B cell (primary cell): ENCODE results near the gene REEP5. TPM values are rescaled to one million over a fixed set of nuclear protein-coding genes. Genes with fewer than 3 reads are reported as not detected.

Source experiments
- ATAC-seq: fragments of 200-7000 bp; cut with Tn5 transposase; one replicate; pipeline ENCODE4 v1.10.0; 2021; ENCODE audit warnings: low read depth, mild to moderate bottlenecking, moderate number of reproducible peaks, moderate library complexity
- CTCF ChIA-PET: fragments of 350-600 bp; sonication (Branson Sonifier 250); formaldehyde crosslinking; loops from one replicate; lab custom pipeline; 2021; ENCODE audit warnings: antibody characterized with exemption, inconsistent platforms; lab: Charles Lee
- POLR2A ChIA-PET: fragments of 350-600 bp; sonication (Branson Sonifier 250); formaldehyde crosslinking; loops from one replicate; lab custom pipeline; 2021; ENCODE audit warnings: antibody characterized with exemption; lab: Charles Lee
- DNase-seq: peaks from one replicate; pipeline ENCODE4 v3.0.0; 2013
- H2AFZ ChIP-seq: 2 replicates; pipeline ENCODE4 v1.6.1; 2012; ENCODE audit warnings: mild to moderate bottlenecking, low read depth, low read length; ENCODE audit not compliant: insufficient read depth, poor library complexity, severe bottlenecking
- H3K27ac ChIP-seq, 2 donors: 1 replicate in 1 of 2; 2 replicates in 1 of 2; pipeline ENCODE4 v1.5.1; 2012 to 2013; ENCODE audit warnings: low read length in 2 of 2, mild to moderate bottlenecking in 2 of 2, moderate library complexity in 1 of 2
- H3K27me3 ChIP-seq, 4 experiments: fragments of 200-600 bp in 1 of 4; sonication (generic) in 1 of 4; replicated peaks in 1 of 4; 1 replicate in 2 of 4; 2 replicates in 2 of 4; pipeline versions ENCODE4 v1.6.1 to v1.7.0; 2013 to 2016; ENCODE audit warnings: low read length in 3 of 4, mild to moderate bottlenecking in 2 of 4, mixed read lengths in 1 of 4, moderate library complexity in 1 of 4; ENCODE audit not compliant: insufficient read depth in 4 of 4, control insufficient read depth in 3 of 4; ENCODE audit errors: control extremely low read depth in 1 of 4
- H3K36me3 ChIP-seq, 2 experiments: replicated peaks in 1 of 2; 1 replicate in 1 of 2; 2 replicates in 1 of 2; pipeline versions ENCODE4 v1.6.1 to v1.7.1; 2013; ENCODE audit warnings: low read length in 1 of 2; ENCODE audit not compliant: insufficient read depth in 2 of 2, control insufficient read depth in 1 of 2; ENCODE audit errors: control extremely low read depth in 1 of 2, extremely low read depth in 1 of 2
- H3K4me1 ChIP-seq, 2 donors: fragments of 200-600 bp in 1 of 2; sonication (generic) in 1 of 2; 1 replicate in 1 of 2; 2 replicates in 1 of 2; pipeline versions ENCODE4 v1.5.1 to v1.6.1; 2013 to 2017; ENCODE audit warnings: low read length in 2 of 2; ENCODE audit not compliant: control insufficient read depth in 2 of 2, insufficient read depth in 2 of 2
- H3K4me2 ChIP-seq: replicated peaks from 2 replicates; pipeline ENCODE3; 2012; ENCODE audit warnings: mild to moderate bottlenecking, low read depth, low read length; ENCODE audit not compliant: poor library complexity, severe bottlenecking
- H3K4me3 ChIP-seq, 5 experiments: fragments of 200-600 bp in 1 of 5; sonication (generic) in 1 of 5; 1 replicate in 3 of 5; 2 replicates in 2 of 5; pipeline versions ENCODE4 v1.5.1 to v1.7.0; 2011 to 2016; ENCODE audit warnings: low read length in 4 of 5, mild to moderate bottlenecking in 4 of 5, low read depth in 2 of 5, control low read depth in 1 of 5, moderate library complexity in 1 of 5; ENCODE audit not compliant: insufficient read depth in 1 of 5; ENCODE audit errors: control extremely low read depth in 1 of 5, extremely low read depth in 1 of 5
- H3K79me2 ChIP-seq: fragments of 200-600 bp; sonication (generic); one replicate; pipeline ENCODE4 v1.6.0; 2016; ENCODE audit warnings: low read length; ENCODE audit not compliant: control insufficient read depth, insufficient read depth
- H3K9ac ChIP-seq: fragments of 200-600 bp; sonication (generic); 2 replicates; pipeline ENCODE4 v1.6.1; 2017; ENCODE audit warnings: mild to moderate bottlenecking, low read length, moderate library complexity
- H3K9me3 ChIP-seq, 3 donors: one replicate each; pipeline versions ENCODE4 v1.6.1 to v1.7.1; 2013; ENCODE audit warnings: low read length in 2 of 3; ENCODE audit not compliant: control insufficient read depth in 2 of 3, insufficient read depth in 1 of 3; ENCODE audit errors: control extremely low read depth in 1 of 3
- H4K20me1 ChIP-seq: 2 replicates; pipeline ENCODE4 v1.6.0; 2012; ENCODE audit warnings: mild to moderate bottlenecking, low read length; ENCODE audit not compliant: insufficient read depth, control insufficient read depth, poor library complexity, severe bottlenecking
- H3K27ac Mint-ChIP-seq: one replicate; pipeline ENCODE4 v1.8.0; 2021; ENCODE audit warnings: mixed read lengths
- H3K27me3 Mint-ChIP-seq: one replicate; pipeline ENCODE4 v1.8.0; 2021; ENCODE audit warnings: mixed read lengths
- H3K4me1 Mint-ChIP-seq: one replicate; pipeline ENCODE4 v1.8.0; 2021; ENCODE audit warnings: mixed read lengths
- H3K4me3 Mint-ChIP-seq: one replicate; pipeline ENCODE4 v1.8.0; 2021; ENCODE audit warnings: mixed read lengths
- H3K9me3 Mint-ChIP-seq: one replicate; pipeline ENCODE4 v1.8.0; 2022; ENCODE audit warnings: mixed read lengths; ENCODE audit not compliant: insufficient read depth
- EZH2 ChIP-seq: IDR thresholded peaks from 2 replicates; pipeline ENCODE4 v1.6.1; 2012; ENCODE audit warnings: borderline replicate concordance, low read depth, mild to moderate bottlenecking, moderate library complexity, low read length; ENCODE audit not compliant: insufficient read depth, poor library complexity, severe bottlenecking
- WGBS: methylation state at CpG from one replicate; pipeline ENCODE4 v1.1.5; 2013; ENCODE audit warnings: missing lambda C conversion rate; ENCODE audit not compliant: insufficient coverage; 5-methylcytosine and 5-hydroxymethylcytosine counted together
- intact Hi-C: fragments of 100-400 bp; cut with micrococcal nuclease; formaldehyde crosslinking; loops from one replicate; pipeline ENCODE4 v1.10.0; 2022
- polyA plus RNA-seq: library from polyadenylated mRNA; depleted of rRNA; stranded (reverse); fragments of >200 nt; gene quantifications from 2 replicates; pipeline ENCODE4 v1.2.3, GENCODE V29; 2012
- total RNA-seq, 2 donors: library from RNA; stranded (reverse); fragments of 120-200 nt in 1 of 2; gene quantifications; 1 replicate in 1 of 2; 2 replicates in 1 of 2; pipeline versions ENCODE4 v1.2.3 to v1.2.4, GENCODE V29; 2013 to 2022
- TF ChIP-seq, protein P1 (sequence below): fragments of 200-600 bp; IDR thresholded peaks from one replicate; pipeline ENCODE4 v1.8.0; 2022; ENCODE audit warnings: antibody characterized with exemption, mild to moderate bottlenecking

The REEP5 gene
- total and polyA plus RNA-seq, 2 donors (not counting 1 experiment from before 2014, with no cell fraction given): 39.2 to 55.9 TPM

DNA sequence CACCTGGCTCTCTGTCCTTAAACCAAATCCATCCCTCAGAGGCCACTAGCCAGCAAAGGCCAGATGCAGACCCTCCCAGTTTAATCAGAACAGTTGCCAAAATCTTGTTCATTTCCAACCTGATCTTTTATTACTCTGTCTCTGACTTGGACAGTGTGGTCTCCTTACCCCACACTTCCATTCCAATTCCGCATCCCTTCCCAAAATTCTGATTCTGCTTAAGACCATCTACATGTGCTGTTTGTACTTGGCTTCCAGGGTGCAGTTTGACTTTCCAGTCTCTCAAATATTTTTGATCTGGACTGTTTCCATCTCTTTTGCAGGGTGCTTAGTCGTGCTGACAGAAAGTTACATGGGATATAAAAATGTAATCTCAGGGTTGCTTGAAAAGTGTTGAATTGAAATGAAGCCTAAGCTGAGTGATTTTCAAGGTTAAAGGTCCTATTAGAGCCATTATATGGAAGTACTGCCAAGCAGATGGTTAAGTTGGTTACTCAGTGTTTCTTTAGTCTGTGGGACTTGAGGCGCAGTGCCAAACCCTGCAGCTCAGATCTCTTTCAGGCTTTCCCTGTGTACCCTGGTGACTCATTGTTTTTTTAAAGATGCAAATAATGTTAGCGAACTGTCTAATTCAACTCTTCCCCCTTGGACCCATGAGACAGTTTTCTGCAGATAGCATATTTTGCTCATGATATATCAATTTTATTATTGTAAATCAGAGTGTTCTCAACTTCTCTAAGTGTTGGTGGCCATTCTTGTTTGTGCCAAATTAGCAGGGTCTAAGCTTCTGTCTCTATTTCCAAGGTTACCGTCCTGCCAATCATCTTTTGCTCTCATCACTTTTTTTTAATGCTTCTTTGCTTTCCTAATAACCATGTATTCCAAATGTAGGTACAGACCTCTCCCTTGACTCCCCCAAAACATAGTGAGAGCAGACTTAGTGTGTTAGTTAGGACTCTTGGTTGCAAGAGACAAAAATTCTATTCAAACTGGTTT is 36.4 kb upstream of the REEP5 start:
- Histone ChIP-seq H3K9me3 (no peaks in the 10 kb centered on the region), H3K4me2 (no peak overlapping the region), H3K4me1 (no peaks in the 10 kb centered on the region), H2AFZ (no peak overlapping the region), H3K79me2 (peaks cover 2% of the 10 kb centered on the region), H4K20me1 (no peaks in the 10 kb centered on the region), H3K27me3 (no peaks in the 10 kb centered on the region), H3K9ac (no peak overlapping the region), H3K36me3 (no peaks in the 10 kb centered on the region), H3K4me3 (no peak overlapping the region), H3K27ac (no peak overlapping the region)
- TF ChIP-seq, protein P1, sequence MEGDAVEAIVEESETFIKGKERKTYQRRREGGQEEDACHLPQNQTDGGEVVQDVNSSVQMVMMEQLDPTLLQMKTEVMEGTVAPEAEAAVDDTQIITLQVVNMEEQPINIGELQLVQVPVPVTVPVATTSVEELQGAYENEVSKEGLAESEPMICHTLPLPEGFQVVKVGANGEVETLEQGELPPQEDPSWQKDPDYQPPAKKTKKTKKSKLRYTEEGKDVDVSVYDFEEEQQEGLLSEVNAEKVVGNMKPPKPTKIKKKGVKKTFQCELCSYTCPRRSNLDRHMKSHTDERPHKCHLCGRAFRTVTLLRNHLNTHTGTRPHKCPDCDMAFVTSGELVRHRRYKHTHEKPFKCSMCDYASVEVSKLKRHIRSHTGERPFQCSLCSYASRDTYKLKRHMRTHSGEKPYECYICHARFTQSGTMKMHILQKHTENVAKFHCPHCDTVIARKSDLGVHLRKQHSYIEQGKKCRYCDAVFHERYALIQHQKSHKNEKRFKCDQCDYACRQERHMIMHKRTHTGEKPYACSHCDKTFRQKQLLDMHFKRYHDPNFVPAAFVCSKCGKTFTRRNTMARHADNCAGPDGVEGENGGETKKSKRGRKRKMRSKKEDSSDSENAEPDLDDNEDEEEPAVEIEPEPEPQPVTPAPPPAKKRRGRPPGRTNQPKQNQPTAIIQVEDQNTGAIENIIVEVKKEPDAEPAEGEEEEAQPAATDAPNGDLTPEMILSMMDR: no peak
- Mint-ChIP-seq H3K27ac (no peak overlapping the region), H3K9me3 (no peaks in the 10 kb centered on the region), H3K4me1 (peaks cover 13% of the 10 kb centered on the region), H3K4me3 (no peak overlapping the region), H3K27me3 (no peaks in the 10 kb centered on the region)
- DNase-seq: no peak
- ChIA-PET CTCF (interaction anchor here (0.9 kb wide), 1 partner anchor 36 kb away, joined by 3 read pairs; no protein-coding TSS in a partner anchor), POLR2A (no interaction called here)
- 94% methylated on average over 2 of the region's 5 CpGs for WGBS
- no peak for ATAC-seq
- intact Hi-C loops: no loop called here

DNA sequence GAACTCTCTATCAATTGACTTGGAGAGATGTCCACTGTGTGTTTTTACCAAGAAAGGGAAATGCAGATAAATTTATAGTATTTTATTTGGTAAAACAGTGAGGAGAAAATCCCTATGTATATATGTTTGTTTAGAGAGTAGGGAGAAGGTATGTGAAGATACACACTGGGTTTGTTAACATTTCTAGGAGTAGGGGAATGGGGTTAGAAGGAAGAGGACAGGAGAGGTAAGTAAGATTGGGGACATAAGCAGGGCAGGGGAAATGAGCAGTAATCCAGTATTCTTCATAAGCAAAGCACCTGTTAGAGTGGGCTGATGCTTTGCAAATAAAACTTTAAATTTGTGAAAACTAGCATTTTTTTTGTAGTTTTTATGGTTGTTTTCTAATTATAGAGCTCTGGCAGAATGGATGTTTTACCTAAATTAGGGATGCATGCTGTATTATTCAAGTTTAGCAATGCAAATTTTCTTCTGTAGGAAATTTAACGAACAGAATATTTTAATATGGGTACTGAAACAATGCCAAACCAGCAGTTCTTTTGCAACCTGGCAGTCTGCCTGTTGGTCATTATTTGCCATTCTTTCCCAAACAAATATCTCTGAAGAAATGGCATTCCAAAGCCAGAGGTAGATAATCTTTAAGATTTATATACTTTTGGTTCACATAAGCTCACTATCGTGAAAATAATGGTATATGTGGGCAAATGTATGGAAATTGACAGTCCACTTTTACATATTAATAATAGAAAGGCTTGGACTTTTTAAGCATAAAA is 35.2 kb upstream of the REEP5 start:
- H3K27ac Mint-ChIP-seq: no peak overlapping the region
- Histone ChIP-seq H3K27me3 (no peaks in the 10 kb centered on the region), H3K4me2 (no peak overlapping the region), H3K36me3 (no peaks in the 10 kb centered on the region), H3K27ac (no peak overlapping the region), H4K20me1 (no peaks in the 10 kb centered on the region), H2AFZ (no peak overlapping the region), H3K9me3 (no peaks in the 10 kb centered on the region), H3K9ac (no peak overlapping the region), H3K79me2 (no peaks in the 10 kb centered on the region), H3K4me1 (no peaks in the 10 kb centered on the region), H3K4me3 (no peak overlapping the region)
- CTCF ChIA-PET: interaction anchor here (0.7 kb wide), 1 partner anchor 404 kb away, joined by 4 read pairs; no protein-coding TSS in a partner anchor
- no peaks in the 10 kb centered on the region for H3K27me3 Mint-ChIP-seq
- DNase-seq (no peak), ATAC-seq (no peak)
- POLR2A ChIA-PET: no interaction called here
- intact Hi-C loops: no loop called here
- TF ChIP-seq, protein P1: no peak
- TF ChIP-seq EZH2: no peak
- no CpG with 5 or more reads among the region's 2 CpGs for WGBS
- H3K9me3 Mint-ChIP-seq: no peaks in the 10 kb centered on the region
- H3K4me3 Mint-ChIP-seq: no peak overlapping the region
- H3K4me1 Mint-ChIP-seq: peaks cover 10% of the 10 kb centered on the region
